HG03520 (cell line): ENCODE results near the gene CDK5R1.

Experiments
- ATAC-seq: cut with Tn5 transposase; IDR thresholded peaks from one replicate; pipeline ENCODE4 v1.9.1; 2021; ENCODE audit warnings: mild to moderate bottlenecking, moderate library complexity; ENCODE audit not compliant: unreplicated experiment

CDK5R1 gene

DNA sequence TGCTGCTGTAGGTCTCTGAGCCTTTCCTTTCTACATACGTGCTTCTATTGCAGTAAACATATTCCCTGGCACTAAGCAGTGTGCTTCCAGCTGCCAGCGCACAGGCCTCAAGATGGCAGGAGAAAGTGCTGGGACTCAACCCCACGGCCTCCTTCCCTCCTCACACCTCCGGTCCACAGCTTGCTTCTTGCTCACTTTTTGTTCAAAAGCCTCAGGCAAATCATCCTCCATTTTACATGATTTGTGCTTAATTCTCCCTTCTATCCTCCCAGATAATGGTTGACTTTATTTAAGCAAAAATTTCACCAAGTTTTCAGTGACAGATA, 5.4 kb downstream of the CDK5R1 start:
- no peak for ATAC-seq

DNA sequence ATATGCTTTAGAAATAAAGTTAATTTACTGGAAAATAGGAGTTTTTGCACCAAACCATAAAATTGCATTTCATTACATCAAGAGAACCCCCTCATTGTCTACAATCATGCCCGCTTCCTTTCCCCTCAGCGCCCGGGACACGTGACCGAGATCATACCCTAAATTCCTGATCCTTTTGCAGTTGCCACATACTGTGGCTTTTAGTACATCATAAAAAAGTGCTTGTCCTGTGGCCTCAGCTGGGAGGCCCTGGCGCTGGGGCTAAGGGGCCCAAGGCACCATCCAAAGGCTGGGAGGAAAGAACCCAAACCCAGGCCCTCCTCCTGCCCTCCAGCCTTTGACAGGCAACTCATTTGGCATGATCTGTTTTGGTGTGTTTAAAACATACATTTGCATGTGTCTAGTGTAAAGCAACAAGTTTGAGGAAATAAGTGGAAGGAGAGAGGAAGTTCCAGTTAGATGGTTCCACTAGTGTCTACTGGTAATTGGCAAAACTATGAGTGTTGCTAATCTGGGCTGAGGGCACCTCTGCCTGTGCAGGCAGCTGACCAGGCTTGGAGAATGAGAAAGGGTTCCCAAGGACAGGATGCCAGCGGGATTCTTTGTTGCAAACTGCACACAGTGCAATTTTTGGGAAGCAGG, 6.0 kb downstream of the CDK5R1 start:
- ATAC-seq = no peak

DNA sequence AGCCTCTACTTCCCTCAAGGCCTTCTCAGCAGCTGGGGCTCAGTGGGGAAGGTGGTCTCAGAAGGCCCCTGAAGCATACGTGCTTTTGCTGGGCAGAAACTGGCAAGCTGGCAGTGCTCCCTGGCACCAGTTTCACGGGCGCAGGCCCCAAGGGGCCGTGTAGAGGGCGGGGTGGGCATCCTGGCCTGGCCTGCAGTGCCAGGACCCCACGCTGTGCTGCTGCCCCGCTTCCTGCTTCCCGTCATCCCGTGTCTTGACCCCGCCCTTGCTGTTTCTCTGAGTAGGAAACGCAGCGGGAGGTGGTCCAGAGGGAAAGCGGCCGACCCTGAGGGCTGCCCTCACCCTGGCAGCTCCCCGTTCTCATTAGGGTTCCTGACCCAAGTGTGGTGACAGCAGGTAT, 6.8 kb downstream of the CDK5R1 start:
- no peak for ATAC-seq

DNA sequence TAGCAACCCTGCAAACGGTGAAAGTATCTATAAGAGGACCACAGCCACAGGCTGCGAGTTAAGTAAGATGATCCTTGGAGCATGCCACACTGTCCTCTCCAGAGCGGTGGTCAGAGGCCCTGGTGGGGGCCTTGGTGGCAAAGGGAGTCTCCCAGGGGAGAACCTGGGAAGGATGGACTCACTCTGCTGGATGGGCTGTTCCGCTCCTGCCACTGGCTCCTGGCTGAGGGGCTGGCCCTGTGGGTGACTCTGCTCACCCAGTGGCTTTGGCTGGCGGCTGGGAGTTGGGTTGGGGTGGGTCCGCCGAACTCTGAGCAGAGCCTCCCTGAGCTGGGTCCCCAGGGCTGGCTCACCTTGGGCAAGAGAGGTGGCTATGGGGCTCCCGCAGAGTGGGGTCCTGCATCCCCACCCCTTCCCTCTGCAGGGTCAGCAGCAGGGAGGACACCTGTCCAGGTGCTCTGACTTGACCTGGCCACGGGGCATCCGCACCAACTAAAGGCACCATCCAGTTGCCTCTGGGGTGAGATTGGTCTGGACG, 7.3 kb downstream of the CDK5R1 start:
- no peak for ATAC-seq

DNA sequence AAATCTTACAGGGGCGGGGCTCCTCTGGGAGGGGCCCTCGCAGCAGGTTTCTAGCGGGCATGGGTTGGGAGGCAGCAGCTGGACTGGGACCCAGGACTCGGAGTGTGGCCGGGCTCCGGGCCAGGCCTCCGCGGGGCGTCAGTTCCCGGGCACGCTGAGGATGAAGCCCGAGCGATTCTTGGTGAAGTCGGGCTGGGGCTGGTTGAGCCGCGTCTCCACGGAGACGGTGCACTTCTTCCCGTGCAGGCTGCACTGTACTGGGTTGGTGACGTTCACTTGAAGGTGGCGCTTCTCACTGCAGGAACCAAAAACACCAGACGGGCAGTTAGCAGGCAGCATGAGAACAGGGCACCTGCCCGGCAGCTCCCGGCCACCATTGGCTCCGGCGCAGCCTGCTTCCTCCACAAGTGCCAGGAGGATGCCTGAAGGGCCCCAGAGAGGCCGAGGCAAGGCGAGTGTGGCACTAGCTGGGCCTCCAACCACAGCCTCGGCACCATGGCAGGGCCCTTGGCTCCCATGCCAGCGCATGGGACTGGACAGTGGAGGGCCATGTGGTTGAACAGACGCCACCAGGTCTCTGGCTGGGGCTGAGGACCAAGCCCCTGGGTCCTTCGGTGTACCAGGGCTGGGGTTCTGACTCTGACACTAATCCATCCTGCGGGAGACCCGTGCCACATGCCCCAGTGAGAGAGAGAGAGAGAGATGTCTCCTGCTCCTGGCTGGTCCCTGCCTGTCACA, 8.0 kb downstream of the CDK5R1 start:
- ATAC-seq = no peak

DNA sequence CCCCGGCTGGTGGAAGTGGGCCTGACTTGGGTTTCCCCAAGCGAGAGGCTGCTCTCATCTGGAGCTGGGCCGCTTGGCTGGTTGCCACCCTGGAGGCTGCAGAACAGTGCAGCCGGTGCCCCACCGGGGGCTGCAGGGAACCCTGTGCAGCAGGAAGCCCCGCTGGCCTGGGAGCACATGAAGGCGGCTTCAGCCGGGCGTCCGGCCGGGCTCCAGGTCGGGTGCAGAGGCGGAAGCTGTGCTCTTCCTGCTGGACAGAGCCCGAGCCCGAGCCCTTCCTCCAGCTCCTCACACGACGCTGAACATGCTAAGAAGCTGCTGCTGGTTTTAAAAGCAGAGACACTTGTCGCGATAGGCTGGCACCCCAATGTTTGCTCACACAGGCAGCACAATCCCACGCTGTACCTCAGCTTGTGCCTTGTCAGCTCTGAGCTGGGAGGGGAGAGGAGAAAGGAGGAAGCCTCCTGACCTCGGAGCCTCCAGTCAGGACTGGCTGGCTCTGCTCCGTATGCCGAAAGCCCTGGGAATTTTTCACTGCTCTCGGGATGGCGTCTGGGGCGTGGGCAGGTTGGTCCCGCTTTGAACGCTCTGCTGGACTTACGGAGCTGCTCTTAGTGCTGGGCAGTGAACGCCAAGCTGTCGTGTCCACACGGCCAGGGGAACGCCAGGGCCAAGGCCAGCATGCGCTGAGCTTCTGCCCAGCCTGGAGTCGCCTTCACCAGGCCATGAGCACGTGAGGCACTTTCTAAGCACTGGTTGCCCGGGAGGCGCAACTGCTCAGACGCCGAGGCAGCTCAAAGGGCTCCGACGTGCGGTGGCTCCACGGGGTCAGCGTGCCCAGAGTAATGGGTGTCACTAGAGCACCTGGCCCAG, 8.8 kb downstream of the CDK5R1 start:
- no peak for ATAC-seq

DNA sequence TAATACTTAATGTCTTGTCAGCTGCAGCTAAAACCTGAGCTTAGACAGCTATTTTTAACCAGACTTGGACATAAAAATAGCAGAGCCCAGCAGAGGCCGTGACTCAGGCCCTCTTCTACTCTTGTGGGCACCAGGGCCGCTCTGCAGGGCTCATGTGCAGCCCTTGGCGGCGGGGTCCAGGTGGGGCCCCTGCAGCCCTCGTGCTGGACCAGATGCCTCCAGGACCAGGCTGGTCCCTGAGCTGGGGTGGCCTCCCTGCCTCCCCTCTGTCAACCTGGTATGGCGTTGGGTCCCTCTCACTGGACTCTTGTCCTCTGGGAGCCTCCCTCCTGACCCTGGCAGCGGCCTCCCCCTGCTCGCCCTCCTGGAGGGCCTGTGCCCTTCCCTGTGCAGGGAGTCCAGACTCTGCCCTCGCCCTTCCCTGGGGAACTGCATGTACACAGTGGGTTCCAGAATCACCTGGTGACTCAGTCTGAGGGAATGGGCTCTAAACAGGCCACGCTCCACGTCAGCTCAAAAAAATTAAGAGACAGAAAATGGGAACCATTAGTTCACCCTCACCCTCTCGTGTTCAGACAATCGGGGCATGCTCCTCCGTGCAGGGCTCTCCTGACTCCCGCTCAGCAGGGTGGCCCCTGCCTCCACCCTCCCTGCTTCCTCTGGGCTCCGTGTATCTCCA, 9.7 kb downstream of the CDK5R1 start:
- ATAC-seq = no peak

DNA sequence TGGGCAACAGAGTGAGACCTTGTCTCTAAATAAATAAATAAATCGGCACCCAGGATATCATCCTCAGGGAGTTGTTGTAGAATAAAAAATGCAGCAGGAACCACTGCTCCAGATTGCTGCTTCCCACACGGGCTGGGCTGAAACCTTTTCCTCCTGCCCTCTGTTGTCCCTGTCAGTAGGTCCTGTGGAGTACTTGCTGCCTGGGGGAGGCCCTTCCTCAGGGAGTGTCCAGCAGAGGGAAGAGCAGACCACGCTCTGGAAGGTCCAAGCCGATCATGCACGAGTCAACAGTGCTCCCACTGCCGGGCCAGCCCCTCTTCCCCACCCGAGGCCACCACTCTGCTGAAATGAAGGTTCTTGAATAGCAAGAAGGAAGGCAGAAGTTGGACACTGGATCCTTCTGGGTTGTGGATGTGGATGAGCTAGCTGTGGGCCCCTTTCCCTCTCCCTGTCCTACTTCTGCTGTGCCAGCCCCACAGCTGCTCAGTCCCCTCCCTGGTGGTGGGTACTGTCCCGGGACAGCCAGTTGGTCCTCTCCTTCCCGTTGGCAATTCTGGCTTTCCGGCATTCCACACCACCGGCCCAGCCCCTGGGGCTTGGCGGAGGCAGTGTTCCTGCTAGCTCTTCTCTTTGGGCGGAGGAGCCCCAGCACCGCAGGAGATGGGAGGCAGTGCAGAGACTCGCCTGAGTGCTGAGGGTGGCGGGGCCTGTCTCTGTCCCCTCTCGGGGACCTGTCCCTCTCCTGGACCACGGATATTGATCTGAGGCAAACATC, 10.8 kb downstream of the CDK5R1 start:
- ATAC-seq = no peak

DNA sequence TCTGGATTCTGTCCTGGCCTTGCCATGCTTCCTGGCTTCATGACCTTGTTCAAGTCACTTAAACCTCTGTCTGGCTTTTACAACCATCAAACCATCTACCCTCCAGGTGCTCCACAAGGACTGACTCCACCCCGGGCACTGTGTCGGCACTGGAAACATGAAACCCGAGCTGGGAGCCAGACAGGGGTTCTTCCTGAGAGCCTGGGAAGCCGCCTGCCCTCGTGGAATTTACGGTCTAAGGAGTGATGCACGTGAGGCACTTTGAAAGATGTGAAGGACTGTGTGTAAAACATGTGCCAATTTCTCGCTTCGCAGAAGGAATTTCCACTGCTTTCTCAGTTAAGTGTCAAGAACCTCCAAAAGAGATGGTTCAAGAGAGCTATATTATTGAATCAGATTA, 11.6 kb downstream of the CDK5R1 start:
- ATAC-seq = no peak

DNA sequence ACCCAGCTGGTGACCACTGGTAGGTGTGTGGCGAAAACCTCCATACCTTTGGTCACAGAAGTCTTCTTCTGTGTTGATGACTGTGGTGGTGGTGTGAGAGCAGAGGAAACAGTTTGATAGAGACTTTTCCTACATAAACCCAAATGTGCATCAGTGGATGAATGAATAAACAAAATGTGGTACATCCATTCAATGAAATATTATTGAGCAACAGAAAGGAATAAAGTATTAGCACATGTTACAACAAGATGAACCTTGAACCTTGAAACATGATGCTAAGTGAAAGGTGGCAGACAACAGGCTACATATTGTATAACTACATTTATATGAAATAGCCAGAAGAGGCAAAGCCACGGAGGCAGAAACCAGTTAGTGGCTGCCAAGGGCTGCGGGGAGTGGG, 15.2 kb downstream of the CDK5R1 start:
- ATAC-seq = no peak

DNA sequence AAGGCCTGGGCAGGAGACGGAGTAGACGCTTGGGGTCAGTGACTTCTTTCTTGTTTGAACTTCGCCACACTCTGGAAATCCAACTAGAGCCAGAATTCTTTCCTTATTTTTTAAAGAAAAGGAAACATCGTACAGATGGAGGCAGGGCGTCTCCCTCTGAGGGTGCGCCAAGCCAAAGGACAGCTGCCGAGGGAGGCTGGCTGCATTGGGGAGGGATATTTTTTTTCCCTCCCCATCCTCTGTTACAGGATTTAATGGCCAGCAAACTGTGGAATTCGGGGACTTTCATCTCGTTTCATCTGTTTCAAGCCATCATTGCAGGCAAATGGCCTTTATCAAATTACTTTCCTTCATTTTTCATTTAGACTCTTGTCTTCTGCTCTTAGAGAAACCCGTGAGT, 15.9 kb downstream of the CDK5R1 start:
- no peak for ATAC-seq

DNA sequence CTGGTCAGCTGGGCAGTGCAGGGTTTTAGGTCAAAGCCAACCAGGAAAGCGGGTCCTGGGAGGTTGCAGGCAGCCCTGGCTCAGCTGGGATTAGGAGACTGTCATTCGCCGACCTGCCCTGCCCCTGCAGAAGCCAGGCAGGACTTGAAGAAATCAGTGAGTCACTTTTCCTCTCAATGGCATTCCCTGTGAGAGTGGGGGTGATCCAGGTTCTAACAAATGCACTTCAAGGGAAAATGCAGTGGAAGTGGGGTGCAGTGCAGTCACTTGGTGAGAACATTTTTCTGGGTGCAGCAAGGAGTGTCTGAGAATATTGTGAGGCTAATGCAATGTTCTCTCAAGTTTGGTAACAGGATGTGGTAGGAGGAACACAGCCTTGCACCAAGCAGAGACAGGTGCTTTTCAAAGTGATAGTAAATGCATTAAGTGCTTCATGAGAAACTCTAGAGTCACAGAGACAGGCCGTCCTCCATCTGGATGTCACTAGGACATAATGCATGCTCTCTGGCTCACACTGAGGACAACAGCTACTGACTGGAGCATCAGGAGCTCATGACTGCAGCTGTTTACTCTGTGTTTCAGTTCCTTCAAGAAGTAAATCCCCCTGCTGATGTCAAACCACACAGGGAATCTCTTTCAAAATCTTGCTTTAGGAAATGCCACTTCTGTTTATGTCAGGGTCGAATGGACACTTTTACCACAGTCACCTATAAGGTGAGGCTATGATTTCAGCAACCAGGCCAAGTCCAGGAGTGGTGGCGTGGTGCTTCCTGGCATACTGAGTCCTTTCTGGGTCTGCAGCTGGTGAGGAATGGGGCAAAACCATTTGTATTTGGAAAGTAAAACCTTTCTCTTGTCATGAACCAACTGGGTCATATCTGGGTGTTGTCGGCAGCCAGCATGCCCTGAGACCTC, 16.7 kb downstream of the CDK5R1 start:
- ATAC-seq = peak; percentile 93

DNA sequence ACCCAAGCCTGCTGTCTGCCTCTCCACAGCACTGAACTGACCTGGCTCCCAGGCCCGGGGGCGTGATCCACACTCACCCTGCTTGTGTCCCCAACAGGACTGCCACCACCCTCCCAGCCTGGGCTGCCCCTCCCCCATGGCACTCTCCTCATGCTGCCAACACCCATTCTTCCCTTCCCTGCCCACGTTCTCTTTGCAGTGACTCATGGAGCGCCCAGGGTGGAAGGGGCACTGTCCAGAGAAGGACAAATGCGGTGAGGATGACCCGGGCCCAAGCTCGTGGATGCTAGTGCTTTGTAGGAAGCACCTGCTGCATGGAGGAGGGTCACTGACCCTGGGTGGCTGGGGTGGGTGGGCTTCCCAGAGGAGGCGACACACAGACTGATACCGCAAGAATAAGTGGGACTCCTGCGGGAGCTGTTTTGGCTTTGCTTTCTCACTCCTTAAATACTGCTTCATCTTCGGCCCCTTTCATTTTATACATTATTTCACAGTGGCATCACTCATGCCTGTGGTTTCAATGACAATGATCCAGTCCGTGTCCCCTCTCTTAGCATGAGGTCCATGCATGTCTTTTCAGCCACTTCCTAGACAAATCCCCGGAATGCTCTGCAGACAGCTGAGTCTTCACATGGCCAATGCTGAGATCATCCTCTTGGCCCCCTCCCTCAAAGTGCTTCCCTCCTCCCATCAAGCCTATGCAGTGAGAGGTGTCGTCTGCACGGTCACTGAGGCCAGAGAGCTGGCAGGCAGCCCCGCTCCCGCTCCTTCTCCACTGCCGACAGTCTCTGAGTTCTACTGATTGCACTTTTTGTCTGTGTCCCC, 17.6 kb downstream of the CDK5R1 start:
- ATAC-seq = no peak

DNA sequence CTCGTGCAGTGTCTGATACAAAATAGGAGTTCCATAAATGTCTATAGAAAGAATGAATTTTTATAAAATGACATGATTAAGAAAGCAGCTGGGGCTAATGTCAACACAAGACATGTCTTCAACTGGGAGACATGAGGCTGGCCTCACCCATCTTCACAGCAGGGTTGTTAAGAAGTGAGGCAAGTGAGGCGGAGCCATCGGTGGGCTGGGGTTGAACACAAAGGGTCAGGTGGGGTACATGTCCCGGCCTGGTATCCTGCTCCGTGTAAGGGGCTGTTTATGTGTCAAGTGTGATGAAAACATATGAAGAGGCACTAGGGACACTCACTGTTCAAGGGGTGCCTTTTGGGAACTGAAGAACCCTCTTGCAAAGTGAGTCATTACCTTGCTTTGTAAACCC, 22.1 kb downstream of the CDK5R1 start:
- no peak for ATAC-seq

DNA sequence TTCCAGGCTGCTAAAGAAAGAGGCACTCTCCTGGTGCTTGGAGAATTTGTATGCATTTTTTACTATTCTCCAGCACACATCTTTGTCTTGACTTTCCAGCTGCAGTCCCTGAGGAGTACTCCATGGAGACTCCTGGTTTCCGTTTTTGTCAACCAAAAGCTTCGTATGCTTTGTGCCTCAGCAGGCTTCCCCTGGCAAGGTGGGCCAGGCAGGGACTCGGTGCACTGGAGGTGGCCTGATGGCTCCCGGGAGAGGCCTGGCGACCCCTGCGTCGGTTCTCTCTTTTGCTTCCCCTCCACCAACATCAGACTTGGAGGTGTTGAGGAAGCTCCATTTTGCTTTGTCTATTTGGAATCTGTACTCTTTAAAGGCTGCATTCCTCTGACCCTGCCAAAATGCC, 23.7 kb downstream of the CDK5R1 start:
- ATAC-seq = no peak

DNA sequence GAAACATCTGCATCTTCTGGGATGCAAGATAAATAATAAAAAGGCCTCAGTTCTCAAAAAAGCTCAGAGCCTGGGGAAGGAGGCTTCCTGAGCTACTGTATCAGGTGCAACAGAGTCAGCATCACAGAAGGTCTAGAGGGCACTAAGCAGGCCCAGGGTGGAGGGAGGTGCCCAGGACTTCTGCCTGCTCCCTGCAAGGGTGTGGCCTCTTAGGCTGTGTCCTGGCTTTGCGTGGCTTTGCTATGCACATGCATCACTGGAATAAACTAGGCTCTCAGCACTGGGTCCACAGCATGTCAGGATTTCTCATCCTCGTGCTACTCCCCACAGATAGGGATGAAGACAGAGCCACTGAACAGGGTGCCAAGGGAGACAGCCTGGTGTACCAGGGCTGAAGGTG, 25.5 kb downstream of the CDK5R1 start:
- no peak for ATAC-seq

DNA sequence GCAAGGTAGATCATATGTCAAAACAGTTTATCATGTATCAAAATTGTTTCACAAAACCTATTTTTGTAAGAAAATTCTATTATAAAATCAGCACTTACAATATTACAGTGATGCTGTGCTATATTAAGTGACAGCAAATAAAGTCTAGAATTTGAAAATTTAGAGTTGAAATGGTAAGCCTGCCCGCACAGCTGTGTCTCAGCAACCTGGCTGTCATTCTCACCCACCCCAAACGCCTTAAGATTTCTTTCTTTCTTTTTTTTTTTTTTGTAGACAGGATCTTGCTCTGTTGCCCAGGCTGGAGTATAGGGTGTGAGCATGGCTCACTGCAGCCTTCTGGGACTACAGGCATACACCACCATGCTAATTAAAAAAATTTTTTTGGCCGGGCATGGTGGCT, 26.8 kb downstream of the CDK5R1 start:
- ATAC-seq = no peak

DNA sequence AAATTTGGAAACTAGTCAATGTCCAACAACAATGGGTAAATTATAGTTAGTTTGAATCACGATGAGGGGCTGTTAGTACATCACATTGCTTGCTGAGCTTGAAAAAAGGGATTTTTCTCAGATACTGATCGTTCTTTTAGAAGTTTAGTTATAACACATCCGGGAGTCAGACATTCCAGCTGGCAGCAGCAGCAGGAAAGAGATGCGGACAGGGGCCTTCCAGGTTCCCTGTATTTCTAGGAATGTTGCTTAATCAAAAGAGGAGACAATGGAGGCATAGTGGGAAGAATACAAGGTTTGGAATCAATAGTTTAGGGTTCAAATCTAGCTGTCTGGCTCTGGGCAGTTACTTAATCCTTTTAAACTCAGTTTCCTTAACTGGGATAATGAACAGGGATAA, 27.8 kb downstream of the CDK5R1 start:
- ATAC-seq = no peak
